Testis (tissue), 2 donors: ENCODE data around the gene CST8.

Experiments
- CTCF ChIP-seq, 3 experiments: fragments of 450-650 bp in 2 of 3; fragments of 200-600 bp in 1 of 3; sonication (generic) in 1 of 3; IDR thresholded peaks; one replicate each; pipeline ENCODE4 v1.5.1; 2016 to 2019; ENCODE audit warnings: antibody characterized with exemption in 3 of 3, mild to moderate bottlenecking in 2 of 3, moderate library complexity in 1 of 3
- POLR2A ChIP-seq: fragments of 450-650 bp; IDR thresholded peaks from one replicate; pipeline ENCODE4 v1.6.1; 2017; ENCODE audit warnings: antibody characterized with exemption, mild to moderate bottlenecking, moderate library complexity

GRCh38 chr20:23510000-23510590 is 19.2 kb downstream of the CST8 start:
- TF ChIP-seq CTCF (IDR thresholded peaks at IDR 0.05) (no peak), POLR2A (no peak)
